Measurements from ENCODE around the gene MYBBP1A.

- TF ChIP-seq RAD21 (IDR thresholded peaks at IDR 0.05; ENCODE audit: low read depth) = no peak
- TF ChIP-seq FOXM1 (IDR thresholded peaks at IDR 0.05; ENCODE audit: borderline replicate concordance, low read depth) = no peak
- TF ChIP-seq NFIC (IDR thresholded peaks at IDR 0.05) = no peak
- no peak for TF ChIP-seq CREB1 (IDR thresholded peaks at IDR 0.05; ENCODE audit: low read depth)
- no peak for TF ChIP-seq TEAD4 (IDR thresholded peaks at IDR 0.05)
- no peak for TF ChIP-seq EP300 (IDR thresholded peaks at IDR 0.05; ENCODE audit: borderline replicate concordance)
- TF ChIP-seq, protein P1, sequence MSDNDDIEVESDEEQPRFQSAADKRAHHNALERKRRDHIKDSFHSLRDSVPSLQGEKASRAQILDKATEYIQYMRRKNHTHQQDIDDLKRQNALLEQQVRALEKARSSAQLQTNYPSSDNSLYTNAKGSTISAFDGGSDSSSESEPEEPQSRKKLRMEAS (IDR thresholded peaks at IDR 0.05) = no peak
- TF ChIP-seq EGR1 (IDR thresholded peaks at IDR 0.05) = no peak
Observed at GRCh38 chr17:4549781-4550533, 5.2 kb downstream of the MYBBP1A start.

All from Ishikawa (cell line).